ENCODE data around the gene KRTAP5-9. TPM values are rescaled to one million over a fixed set of nuclear protein-coding genes. Genes with fewer than 3 reads are reported as not detected.
"Not testable (repeated sequence)": the region's sequence is repeated elsewhere in the genome, so short reads cannot be mapped to it uniquely, and the experiment has no call there.

Gene KRTAP5-9
- total RNA-seq, 1 experiment from 2014 or later: not detected

DNA sequence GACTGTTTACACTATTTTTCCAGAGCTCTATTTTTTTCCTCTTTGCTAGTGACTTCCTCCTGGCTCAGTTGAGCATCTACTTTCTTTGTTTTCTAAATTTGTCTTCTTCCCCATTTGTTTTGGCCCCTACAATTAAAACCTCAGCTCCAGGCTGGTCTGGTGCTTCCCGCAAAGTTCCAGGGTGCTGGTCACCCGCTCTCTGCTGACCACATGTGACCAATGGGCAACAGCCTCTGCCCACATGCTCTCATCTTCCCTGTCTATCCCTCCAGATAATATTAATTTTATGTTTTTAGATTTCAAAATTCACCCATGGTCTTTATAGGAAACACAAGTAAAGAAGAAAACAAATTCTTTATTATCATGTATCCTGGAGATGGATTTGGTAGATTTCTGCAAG is 34.7 kb downstream of the KRTAP5-9 start:
- not testable (repeated sequence) for DNase-seq (ENCODE audit: low spot score)

DNA sequence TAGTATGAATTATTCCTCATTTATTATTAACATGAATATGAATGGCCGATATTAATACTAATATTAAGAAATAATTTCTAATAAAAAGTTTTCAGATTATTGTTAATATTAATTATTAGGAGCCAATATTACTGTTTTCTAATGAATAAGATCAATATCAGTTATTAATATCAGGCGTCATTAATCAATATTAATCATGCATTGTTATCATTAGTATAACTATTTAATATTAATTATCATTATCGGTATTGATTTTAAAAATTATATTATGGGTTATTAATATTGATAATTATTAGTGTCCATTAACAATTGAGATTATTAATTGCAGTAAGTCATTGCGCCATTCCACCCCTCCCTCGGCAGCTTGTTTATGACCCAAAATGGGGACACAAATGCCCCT is 37.5 kb downstream of the KRTAP5-9 start:
- DNase-seq (ENCODE audit: low spot score): not testable (repeated sequence)

DNA sequence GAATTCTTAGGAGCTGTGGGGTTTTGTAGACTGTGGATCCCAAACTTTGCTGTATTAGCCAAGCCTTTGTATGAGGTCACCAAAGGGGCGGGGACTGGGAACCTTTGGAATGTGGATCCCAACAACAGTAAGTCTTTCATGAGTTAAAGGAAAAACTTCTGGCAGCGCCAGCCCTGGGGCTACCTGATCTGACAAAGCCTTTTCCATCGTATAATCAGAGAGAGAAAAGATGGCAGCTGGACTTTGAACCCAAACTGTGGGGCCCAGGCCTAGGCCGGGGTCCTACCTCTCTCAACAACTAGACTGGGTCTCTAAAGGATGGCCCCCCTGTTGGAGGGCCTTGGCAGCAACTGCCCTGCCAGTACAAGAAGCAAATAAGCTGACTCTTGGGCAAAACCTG is 40.1 kb downstream of the KRTAP5-9 start:
- DNase-seq (ENCODE audit: low spot score): not testable (repeated sequence)

DNA sequence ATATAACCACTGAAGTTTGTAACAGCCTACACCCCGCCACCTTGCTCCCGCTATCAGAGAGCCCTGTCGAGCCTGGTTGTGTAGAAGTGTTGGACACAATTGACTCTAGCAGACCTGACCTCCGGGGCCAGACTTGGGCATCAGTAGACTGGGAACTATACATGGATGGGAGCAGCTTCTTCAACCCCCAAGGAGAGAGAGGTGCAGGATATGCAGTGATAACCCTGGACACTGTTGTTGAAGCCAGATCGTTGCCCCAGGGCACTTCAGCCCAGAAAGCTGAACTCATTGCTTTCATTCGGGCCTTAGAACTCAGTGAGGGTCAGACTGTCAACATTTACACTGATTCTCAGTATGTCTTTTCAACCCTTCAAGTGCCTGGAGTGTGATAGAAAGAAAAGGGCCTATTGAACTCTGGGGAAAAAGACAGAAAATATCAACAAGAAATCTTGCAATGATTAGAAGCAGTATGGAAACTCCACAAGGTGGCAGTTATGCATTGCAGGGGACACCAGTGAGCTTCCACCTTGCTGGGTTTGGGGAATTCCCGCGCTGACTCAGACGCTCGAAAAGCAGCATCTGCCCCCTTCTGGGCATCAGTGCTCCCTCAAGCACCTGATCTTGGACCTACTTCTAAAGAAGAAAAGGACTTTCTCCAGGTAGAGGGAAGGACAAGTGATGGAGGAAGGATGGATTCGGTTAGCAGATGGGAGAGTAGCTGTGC is 40.8 kb downstream of the KRTAP5-9 start:
- not testable (repeated sequence) for DNase-seq (ENCODE audit: low spot score)

DNA sequence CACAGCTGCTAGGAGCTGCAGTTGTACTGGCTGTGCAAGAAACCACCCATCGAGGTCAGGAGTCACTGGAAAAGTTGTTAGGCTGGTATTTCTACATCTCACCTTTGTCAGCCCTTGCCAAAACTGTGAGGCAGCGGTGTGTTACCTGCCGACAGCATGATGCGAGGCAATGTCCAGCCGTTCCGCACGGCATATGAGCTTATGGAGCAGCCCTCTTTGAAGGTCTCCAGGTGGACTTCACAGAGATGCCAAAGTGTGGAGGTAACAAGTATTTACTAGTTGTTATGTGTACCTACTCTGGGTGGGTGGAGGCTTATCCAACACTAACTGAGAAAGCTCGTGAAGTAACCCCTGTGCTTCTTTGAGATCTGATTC is 41.3 kb downstream of the KRTAP5-9 start:
- not testable (repeated sequence) for DNase-seq (ENCODE audit: low spot score)

Other genes with a start within 250 kb of the KRTAP5-9 start
- 46.5 and 47.4 TPM in 2 replicates for gene DHCR7, start 100.0 kb upstream of the KRTAP5-9 start, total RNA-seq (2014; rRNA removed; shearing (Covaris generic))
- 19.3 and 35.4 TPM in 2 replicates for gene NADSYN1, start 95.2 kb upstream of the KRTAP5-9 start, total RNA-seq (2014; rRNA removed; shearing (Covaris generic))
- not detected in 2 replicates for gene KRTAP5-7, start 21.2 kb upstream of the KRTAP5-9 start, total RNA-seq (2014; rRNA removed; shearing (Covaris generic))
- gene KRTAP5-8, start 10.4 kb upstream of the KRTAP5-9 start, total RNA-seq (2014; rRNA removed; shearing (Covaris generic)): not detected in 2 replicates
- not detected in 2 replicates for gene KRTAP5-10, start 17.1 kb downstream of the KRTAP5-9 start, total RNA-seq (2014; rRNA removed; shearing (Covaris generic))
- not detected in 2 replicates for gene KRTAP5-11, start 34.5 kb downstream of the KRTAP5-9 start, total RNA-seq (2014; rRNA removed; shearing (Covaris generic))